AG20443 (cell line): Measurements from ENCODE around the gene IRS4.

Experiments used
- DNase-seq: peaks from one replicate; pipeline ENCODE4 v3.0.0; 2012; ENCODE audit warnings: low spot score, mixed read lengths

IRS4 gene

GRCh38 chrX:108736509-108737479 lies at the start of gene IRS4:
TSS of gene IRS4 (minus strand) at chrX:108736563.
- peak; percentile 24 for DNase-seq

GRCh38 chrX:108772549-108772948 lies 36.2 kb upstream of the IRS4 start:
- DNase-seq: no peak

- DNase-seq: no peak
Measured at GRCh38 chrX:108763559-108763958, 27.2 kb upstream of the IRS4 start.

GRCh38 chrX:108740299-108740774 lies 4.0 kb upstream of the IRS4 start:
- no peak for DNase-seq

GRCh38 chrX:108737754-108738153 lies 1.4 kb upstream of the IRS4 start:
- DNase-seq: no peak

GRCh38 chrX:108735679-108736508 lies 469 bp downstream of the IRS4 start:
- peak; percentile 13 for DNase-seq

- no peak for DNase-seq
Measured at GRCh38 chrX:108735091-108735678, 1.2 kb downstream of the IRS4 start.

- no peak for DNase-seq
Measured at GRCh38 chrX:108734426-108734825, 1.9 kb downstream of the IRS4 start.

- DNase-seq: no peak
Measured at GRCh38 chrX:108732630-108733321, 3.6 kb downstream of the IRS4 start.

GRCh38 chrX:108731153-108731552 lies 5.2 kb downstream of the IRS4 start:
- no peak for DNase-seq

- no peak for DNase-seq
Measured at GRCh38 chrX:108726748-108727147, 9.6 kb downstream of the IRS4 start.

- no peak for DNase-seq
Measured at GRCh38 chrX:108722561-108722960, 13.8 kb downstream of the IRS4 start.

GRCh38 chrX:108712886-108713285 lies 23.5 kb downstream of the IRS4 start:
- DNase-seq: no peak

- no peak for DNase-seq
Measured at GRCh38 chrX:108704839-108705238, 31.5 kb downstream of the IRS4 start.

- no peak for DNase-seq
Measured at GRCh38 chrX:108702530-108702929, 33.8 kb downstream of the IRS4 start.

- no peak for DNase-seq
Measured at GRCh38 chrX:108701633-108702032, 34.7 kb downstream of the IRS4 start.

- DNase-seq: peak; percentile 16
Measured at GRCh38 chrX:108699368-108699767, 37.0 kb downstream of the IRS4 start.

GRCh38 chrX:108696690-108697089 lies 39.7 kb downstream of the IRS4 start:
- no peak for DNase-seq
